Stimulated activated naive CD8-positive, alpha-beta T cell treated with anti-CD3 and anti-CD28 coated beads, Interleukin-15, Interleukin-2, amounts not matched to agents 100 U/mL and 50 U/mL, for 24 hours (primary cell): ENCODE measurements around the gene PCNT.
A peak's percentile ranks its signal among the peaks of the same experiment; 100 is the strongest.
"Not testable (repeated sequence)": the region's sequence is repeated elsewhere in the genome, so short reads cannot be mapped to it uniquely, and the experiment has no call there.

Experiments
- ATAC-seq: fragments of 150-1000 bp; cut with Tn5 transposase; one replicate; pipeline ENCODE4 v1.10.0; 2021
- DNase-seq: peaks from one replicate; pipeline ENCODE4 v3.0.0; 2021

Gene PCNT

GRCh38 chr21:46304437-46304836 is 19.5 kb upstream of the PCNT start:
- no peak for ATAC-seq
- DNase-seq, result no peak

GRCh38 chr21:46304955-46305354 is 19.0 kb upstream of the PCNT start:
- DNase-seq, result no peak
- ATAC-seq, result no peak

- ATAC-seq (peak; percentile 82), DNase-seq (no peak)
Observed at GRCh38 chr21:46307625-46308024, 16.3 kb upstream of the PCNT start.

- no peak for DNase-seq
- no peak for ATAC-seq
Observed at GRCh38 chr21:46308431-46308830, 15.5 kb upstream of the PCNT start.

- ATAC-seq, result not testable (repeated sequence)
Observed at GRCh38 chr21:46310260-46310659, 13.7 kb upstream of the PCNT start.

GRCh38 chr21:46311568-46311967 is 12.4 kb upstream of the PCNT start:
- DNase-seq (no peak), ATAC-seq (no peak)

More at GRCh38 chr21:46310260-46310659, 13.7 kb upstream of the PCNT start:
- DNase-seq, result not testable (repeated sequence)

GRCh38 chr21:46312949-46313348 is 11.0 kb upstream of the PCNT start:
- ATAC-seq (no peak), DNase-seq (no peak)

GRCh38 chr21:46314441-46315020 is 9.4 kb upstream of the PCNT start:
- ATAC-seq (no peak), DNase-seq (no peak)

GRCh38 chr21:46316708-46317324 is 7.1 kb upstream of the PCNT start:
- DNase-seq (no peak), ATAC-seq (no peak)

GRCh38 chr21:46317710-46318463 is 6.1 kb upstream of the PCNT start:
- ATAC-seq (no peak), DNase-seq (no peak)

- no peak for DNase-seq
- ATAC-seq, result no peak
Observed at GRCh38 chr21:46318464-46318845, 5.5 kb upstream of the PCNT start.

GRCh38 chr21:46319186-46319585 is 4.8 kb upstream of the PCNT start:
- ATAC-seq, result no peak
- no peak for DNase-seq

GRCh38 chr21:46320331-46320801 is 3.6 kb upstream of the PCNT start:
- no peak for ATAC-seq
- no peak for DNase-seq

- no peak for ATAC-seq
- DNase-seq, result peak; percentile 46
Observed at GRCh38 chr21:46322351-46323226, 1.4 kb upstream of the PCNT start.

- no peak for DNase-seq
- no peak for ATAC-seq
Observed at GRCh38 chr21:46323227-46323709, 688 bp upstream of the PCNT start.

GRCh38 chr21:46324390-46325072 is 575 bp downstream of the PCNT start:
- peak; percentile 93 for DNase-seq
- peak; percentile 79 for ATAC-seq

- DNase-seq (peak; percentile 53), ATAC-seq (peak; percentile 5)
Observed at GRCh38 chr21:46325073-46325912, 1.3 kb downstream of the PCNT start.

GRCh38 chr21:46326110-46326703 is 2.3 kb downstream of the PCNT start:
- no peak for DNase-seq
- ATAC-seq, result no peak

GRCh38 chr21:46327711-46328110 is 3.8 kb downstream of the PCNT start:
- DNase-seq (no peak), ATAC-seq (no peak)

- ATAC-seq (no peak), DNase-seq (no peak)
Observed at GRCh38 chr21:46328151-46328550, 4.2 kb downstream of the PCNT start.
